Stimulated activated CD4-positive, alpha-beta T cell treated with anti-CD3 and anti-CD28 coated beads, TNF-alpha, amount 100 ng/mL, for 4 hours (primary cell): Measurements from ENCODE around the gene FCRLB.
"Not testable (repeated sequence)": the region's sequence is repeated elsewhere in the genome, so short reads cannot be mapped to it uniquely, and the experiment has no call there.

Experiments
- DNase-seq, 3 experiments: peaks; one replicate each; pipeline ENCODE4 v3.0.0-alpha.2; 2020; ENCODE audit warnings: low read depth in 3 of 3

FCRLB gene

GRCh38 chr1:161720956-161721737 lies at the start of gene FCRLB:
Gene FCRLB, plus strand, starts transcription at chr1:161721544. Its CDS starts 1,129 bp downstream, at chr1:161722673.
- DNase-seq: no peak

GRCh38 chr1:161673437-161673836 lies 47.9 kb upstream of the FCRLB start:
- DNase-seq: not testable (repeated sequence)

- not testable (repeated sequence) for DNase-seq
These were observed 46.9 kb upstream of the FCRLB start for GRCh38 chr1:161674447-161674846.

- not testable (repeated sequence) for DNase-seq
These were observed 46.4 kb upstream of the FCRLB start for GRCh38 chr1:161674908-161675307.

GRCh38 chr1:161676441-161676840 lies 44.9 kb upstream of the FCRLB start:
- no peak for DNase-seq

GRCh38 chr1:161676958-161677689 lies 44.2 kb upstream of the FCRLB start:
- no peak for DNase-seq

- DNase-seq: no peak
These were observed 42.8 kb upstream of the FCRLB start for GRCh38 chr1:161678500-161678899.

- DNase-seq: no peak
These were observed 39.5 kb upstream of the FCRLB start for GRCh38 chr1:161681879-161682278.

GRCh38 chr1:161688946-161689345 lies 32.4 kb upstream of the FCRLB start:
- no peak for DNase-seq

GRCh38 chr1:161691846-161692245 lies 29.5 kb upstream of the FCRLB start:
- no peak for DNase-seq

- DNase-seq: not testable (repeated sequence)
These were observed 28.2 kb upstream of the FCRLB start for GRCh38 chr1:161693020-161693712.

GRCh38 chr1:161698302-161698701 lies 23.0 kb upstream of the FCRLB start:
- DNase-seq: not testable (repeated sequence)

- DNase-seq: no peak
These were observed 19.1 kb upstream of the FCRLB start for GRCh38 chr1:161702250-161702649.

GRCh38 chr1:161705537-161705936 lies 15.8 kb upstream of the FCRLB start:
- no peak for DNase-seq

- DNase-seq: no peak
These were observed 15.2 kb upstream of the FCRLB start for GRCh38 chr1:161706113-161706481.

- DNase-seq: no peak
These were observed 14.6 kb upstream of the FCRLB start, which contains the start of gene FCRLA for GRCh38 chr1:161706482-161707347. Gene FCRLA, plus strand, starts transcription at chr1:161707229. Its CDS starts 36 bp downstream, at chr1:161707265.

GRCh38 chr1:161707503-161707902 lies 13.8 kb upstream of the FCRLB start:
- no peak for DNase-seq

GRCh38 chr1:161709373-161709772 lies 12.0 kb upstream of the FCRLB start:
- no peak for DNase-seq

GRCh38 chr1:161710560-161710959 lies 10.8 kb upstream of the FCRLB start:
- DNase-seq: no peak

GRCh38 chr1:161718559-161719324 lies 2.6 kb upstream of the FCRLB start:
- DNase-seq: no peak

GRCh38 chr1:161719325-161719611 lies 2.1 kb upstream of the FCRLB start:
- DNase-seq: no peak
